ENCODE data around the gene CACNA1H.

GRCh38 chr16:1225051-1225451, 72.1 kb downstream of the CACNA1H start, which contains the start of gene TPSG1:
- TF ChIP-seq EZH2phosphoT487 (IDR thresholded peaks at IDR 0.05; ENCODE audit: insufficient read depth, low read depth), result no peak
- no peak for TF ChIP-seq EZH2 (IDR thresholded peaks at IDR 0.05; ENCODE audit: insufficient read depth, poor library complexity, severe bottlenecking)

Measured in GM23248 (cell line).